ENCODE measurements around the gene CMTM8.

Gene CMTM8

DNA sequence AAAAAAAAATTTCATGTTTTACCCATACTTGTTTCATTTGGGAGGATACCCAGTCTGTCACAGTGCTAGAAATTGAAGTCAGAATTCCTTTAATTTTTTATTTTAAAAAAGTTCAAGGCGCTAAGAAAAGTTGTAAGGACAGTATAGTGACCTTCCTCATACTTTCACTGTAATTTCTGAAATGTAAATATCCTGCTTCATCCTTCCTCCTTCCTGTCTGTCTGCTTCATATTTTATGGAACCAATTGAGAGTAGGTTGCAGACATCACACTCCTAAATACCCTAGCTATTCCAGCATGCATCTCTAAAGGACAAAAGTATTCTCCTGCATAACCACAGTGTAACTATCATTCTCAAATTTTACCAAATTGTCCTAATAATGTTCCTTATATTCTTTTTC, 35.8 kb downstream of the CMTM8 start:
- TF ChIP-seq, protein P1, sequence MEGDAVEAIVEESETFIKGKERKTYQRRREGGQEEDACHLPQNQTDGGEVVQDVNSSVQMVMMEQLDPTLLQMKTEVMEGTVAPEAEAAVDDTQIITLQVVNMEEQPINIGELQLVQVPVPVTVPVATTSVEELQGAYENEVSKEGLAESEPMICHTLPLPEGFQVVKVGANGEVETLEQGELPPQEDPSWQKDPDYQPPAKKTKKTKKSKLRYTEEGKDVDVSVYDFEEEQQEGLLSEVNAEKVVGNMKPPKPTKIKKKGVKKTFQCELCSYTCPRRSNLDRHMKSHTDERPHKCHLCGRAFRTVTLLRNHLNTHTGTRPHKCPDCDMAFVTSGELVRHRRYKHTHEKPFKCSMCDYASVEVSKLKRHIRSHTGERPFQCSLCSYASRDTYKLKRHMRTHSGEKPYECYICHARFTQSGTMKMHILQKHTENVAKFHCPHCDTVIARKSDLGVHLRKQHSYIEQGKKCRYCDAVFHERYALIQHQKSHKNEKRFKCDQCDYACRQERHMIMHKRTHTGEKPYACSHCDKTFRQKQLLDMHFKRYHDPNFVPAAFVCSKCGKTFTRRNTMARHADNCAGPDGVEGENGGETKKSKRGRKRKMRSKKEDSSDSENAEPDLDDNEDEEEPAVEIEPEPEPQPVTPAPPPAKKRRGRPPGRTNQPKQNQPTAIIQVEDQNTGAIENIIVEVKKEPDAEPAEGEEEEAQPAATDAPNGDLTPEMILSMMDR (IDR thresholded peaks at IDR 0.05; ENCODE audit: poor library complexity, severe bottlenecking): no peak
- Histone ChIP-seq H3K9me3 (ENCODE audit: severe bottlenecking) (no peaks in the 10 kb centered on the region), H3K4me3 (ENCODE audit: severe bottlenecking) (no peak overlapping the region), H3K4me1 (ENCODE audit: insufficient read depth, poor library complexity, severe bottlenecking) (no peaks in the 10 kb centered on the region), H3K27ac (ENCODE audit: poor library complexity, severe bottlenecking) (no peak overlapping the region), H3K27me3 (ENCODE audit: insufficient read depth, poor library complexity, severe bottlenecking) (no peaks in the 10 kb centered on the region), H3K36me3 (ENCODE audit: low read depth) (no peaks in the 10 kb centered on the region)
- no peak for DNase-seq (ENCODE audit: low spot score)
- no peak for ATAC-seq (ENCODE audit: low read depth)

- TF ChIP-seq, protein P1 (IDR thresholded peaks at IDR 0.05; ENCODE audit: poor library complexity, severe bottlenecking): no peak
- DNase-seq (ENCODE audit: low spot score) (no peak), ATAC-seq (ENCODE audit: low read depth) (no peak)
- no peaks in the 10 kb centered on the region for H3K36me3 ChIP-seq (ENCODE audit: low read depth)
- no peak overlapping the region for H3K4me3 ChIP-seq (ENCODE audit: severe bottlenecking)
- no peaks in the 10 kb centered on the region for H3K27me3 ChIP-seq (ENCODE audit: insufficient read depth, poor library complexity, severe bottlenecking)
- H3K9me3 ChIP-seq (ENCODE audit: severe bottlenecking): no peaks in the 10 kb centered on the region
- no peak overlapping the region for H3K27ac ChIP-seq (ENCODE audit: poor library complexity, severe bottlenecking)
- peaks cover 4% of the 10 kb centered on the region for H3K4me1 ChIP-seq (ENCODE audit: insufficient read depth, poor library complexity, severe bottlenecking)
Observed at GRCh38 chr3:32275506-32275905, 37.0 kb downstream of the CMTM8 start.

DNA sequence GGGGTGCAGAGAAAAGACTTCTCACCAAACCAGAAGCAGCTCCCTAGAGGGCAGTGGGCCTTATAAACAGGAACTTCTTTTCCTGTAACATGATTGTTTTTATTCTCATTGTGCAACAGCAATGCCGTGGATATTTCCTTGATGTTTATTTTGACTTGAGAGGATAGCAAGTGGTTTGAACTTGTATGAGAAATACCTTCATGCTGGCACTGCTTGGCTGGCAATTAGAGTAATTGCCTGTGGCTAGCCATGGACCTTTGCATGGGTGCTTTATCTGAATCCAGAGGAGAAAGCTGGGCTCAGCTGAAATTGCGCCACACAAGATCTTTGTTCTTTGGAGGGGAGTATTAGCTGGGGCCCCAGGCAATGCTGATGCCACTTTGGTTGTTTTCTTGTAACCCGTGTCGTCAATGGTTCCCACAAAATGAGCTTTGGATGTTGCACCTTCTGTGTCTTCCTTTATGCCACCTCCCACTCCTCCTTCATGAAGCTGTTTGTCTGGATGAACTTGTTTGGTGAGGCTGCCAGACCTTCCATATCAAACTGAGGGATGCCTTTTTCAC, 37.9 kb downstream of the CMTM8 start:
- no peak for DNase-seq (ENCODE audit: low spot score)
- Histone ChIP-seq H3K9me3 (ENCODE audit: severe bottlenecking) (no peaks in the 10 kb centered on the region), H3K27ac (ENCODE audit: poor library complexity, severe bottlenecking) (no peak overlapping the region), H3K36me3 (ENCODE audit: low read depth) (no peaks in the 10 kb centered on the region), H3K27me3 (ENCODE audit: insufficient read depth, poor library complexity, severe bottlenecking) (no peaks in the 10 kb centered on the region), H3K4me1 (ENCODE audit: insufficient read depth, poor library complexity, severe bottlenecking) (peaks cover 5% of the 10 kb centered on the region), H3K4me3 (ENCODE audit: severe bottlenecking) (no peak overlapping the region)
- peak; percentile 10; the same call in 1 of the 3 replicates for ATAC-seq (ENCODE audit: low read depth)
- TF ChIP-seq, protein P1 (IDR thresholded peaks at IDR 0.05; ENCODE audit: poor library complexity, severe bottlenecking): no peak

DNA sequence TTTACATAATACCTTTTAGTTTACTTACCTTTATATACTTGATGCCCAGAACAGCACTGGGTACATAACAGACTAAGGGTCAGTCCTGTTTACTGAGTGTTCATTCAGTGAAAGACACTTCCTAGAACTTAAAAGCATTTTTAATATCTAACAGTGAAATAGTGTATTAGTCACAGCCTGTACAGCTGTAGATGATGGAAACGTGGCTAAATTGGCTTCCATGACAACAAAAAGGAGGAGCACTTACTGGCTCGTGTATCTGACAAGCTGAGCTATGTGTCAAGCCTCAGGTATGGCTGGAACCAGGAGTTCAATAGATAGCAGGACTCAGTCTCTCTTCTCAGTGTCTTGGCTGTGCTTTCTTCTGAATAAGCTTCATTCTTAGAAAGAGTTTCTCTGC, 40.2 kb downstream of the CMTM8 start:
- no peaks in the 10 kb centered on the region for H3K36me3 ChIP-seq (ENCODE audit: low read depth)
- H3K4me3 ChIP-seq (ENCODE audit: severe bottlenecking): no peak overlapping the region
- no peak overlapping the region for H3K27ac ChIP-seq (ENCODE audit: poor library complexity, severe bottlenecking)
- H3K9me3 ChIP-seq (ENCODE audit: severe bottlenecking): no peaks in the 10 kb centered on the region
- DNase-seq (ENCODE audit: low spot score) (no peak), ATAC-seq (ENCODE audit: low read depth) (peak; percentile 59)
- H3K27me3 ChIP-seq (ENCODE audit: insufficient read depth, poor library complexity, severe bottlenecking): no peaks in the 10 kb centered on the region
- TF ChIP-seq, protein P1 (IDR thresholded peaks at IDR 0.05; ENCODE audit: poor library complexity, severe bottlenecking): no peak
- peaks cover 5% of the 10 kb centered on the region for H3K4me1 ChIP-seq (ENCODE audit: insufficient read depth, poor library complexity, severe bottlenecking)

DNA sequence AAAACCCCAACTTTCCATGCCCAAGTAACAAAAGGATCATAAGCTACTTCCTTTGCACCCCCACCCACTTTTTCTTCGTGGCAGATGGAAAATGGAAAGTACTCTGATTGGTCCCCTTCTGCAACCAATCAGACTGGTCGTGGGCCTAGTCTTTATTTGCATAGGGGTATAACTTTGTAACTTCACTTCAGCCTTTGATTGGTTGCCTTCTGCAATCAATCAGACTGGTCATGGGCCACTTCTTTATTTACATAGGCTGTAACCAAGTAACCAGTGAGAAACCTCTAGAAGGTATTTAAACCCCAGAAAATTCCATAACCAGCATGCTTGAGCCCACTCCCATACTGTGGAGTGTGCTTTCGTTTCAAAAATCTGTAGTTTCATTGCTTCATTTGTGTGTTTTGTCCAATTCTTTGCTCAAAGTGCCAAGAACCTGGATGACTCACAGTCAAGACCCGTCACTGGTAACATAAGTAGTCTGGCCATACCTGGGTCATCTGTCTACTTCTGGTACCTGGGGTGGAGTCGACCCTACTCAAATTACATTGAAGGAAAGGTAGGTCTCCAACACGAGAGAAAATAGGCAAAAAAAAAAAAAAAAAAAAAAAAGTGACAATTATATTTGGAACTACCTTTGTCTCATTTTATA, 41.9 kb downstream of the CMTM8 start:
- DNase-seq (ENCODE audit: low spot score) (no peak), ATAC-seq (ENCODE audit: low read depth) (peak; percentile 86)
- H3K9me3 ChIP-seq (ENCODE audit: severe bottlenecking): no peaks in the 10 kb centered on the region
- peak overlapping the region; percentile 32 for H3K27ac ChIP-seq (ENCODE audit: poor library complexity, severe bottlenecking)
- H3K4me1 ChIP-seq (ENCODE audit: insufficient read depth, poor library complexity, severe bottlenecking): peaks cover 5% of the 10 kb centered on the region
- H3K4me3 ChIP-seq (ENCODE audit: severe bottlenecking): no peak overlapping the region
- no peaks in the 10 kb centered on the region for H3K36me3 ChIP-seq (ENCODE audit: low read depth)
- no peaks in the 10 kb centered on the region for H3K27me3 ChIP-seq (ENCODE audit: insufficient read depth, poor library complexity, severe bottlenecking)
- TF ChIP-seq, protein P1 (IDR thresholded peaks at IDR 0.05; ENCODE audit: poor library complexity, severe bottlenecking): no peak

Data from RWPE2 (cell line).